VCaP (cell line): Measurements from ENCODE around the gene ID1.

Experiments
- H3K27ac ChIP-seq: fragments of 450-650 bp; 2 replicates; pipeline ENCODE4 v1.5.1; 2017
- CTCF ChIP-seq: fragments of 450-650 bp; conservative IDR thresholded peaks from 2 replicates; pipeline ENCODE4 v1.5.1; 2017; ENCODE audit warnings: mild to moderate bottlenecking, moderate library complexity

Gene ID1

GRCh38 chr20:31565699-31566318 is 39.3 kb upstream of the ID1 start:
- no peak overlapping the region for H3K27ac ChIP-seq
- TF ChIP-seq CTCF: no peak

- no peak overlapping the region for H3K27ac ChIP-seq
- TF ChIP-seq CTCF: no peak
Measured at GRCh38 chr20:31566319-31566657, 38.8 kb upstream of the ID1 start.

GRCh38 chr20:31566658-31567379 is 38.3 kb upstream of the ID1 start:
- no peak overlapping the region; the same call in 1 of the 2 replicates for H3K27ac ChIP-seq
- no peak for TF ChIP-seq CTCF

GRCh38 chr20:31567380-31567720 is 37.7 kb upstream of the ID1 start:
- H3K27ac ChIP-seq: no peak overlapping the region
- TF ChIP-seq CTCF: no peak

- TF ChIP-seq CTCF: no peak
- H3K27ac ChIP-seq: peak overlapping the region; percentile 42; the same call in 1 of the 2 replicates
Measured at GRCh38 chr20:31568041-31568731, 36.9 kb upstream of the ID1 start.

GRCh38 chr20:31568773-31569162 is 36.3 kb upstream of the ID1 start:
- H3K27ac ChIP-seq: peak overlapping the region; percentile 42; the same call in 1 of the 2 replicates
- TF ChIP-seq CTCF: no peak

- H3K27ac ChIP-seq: peak overlapping the region; percentile 42; the same call in 1 of the 2 replicates
- TF ChIP-seq CTCF: peak; percentile 96
Measured at GRCh38 chr20:31569163-31570020, 35.7 kb upstream of the ID1 start.
